Fibroblast of lung (primary cell): ENCODE results near the gene PYROXD2.
"Not testable (repeated sequence)": the region's sequence is repeated elsewhere in the genome, so short reads cannot be mapped to it uniquely, and the experiment has no call there.

Experiments used
- CTCF ChIP-seq, 2 donors: IDR thresholded peaks in 1 of 2; conservative IDR thresholded peaks in 1 of 2; 1 replicate in 1 of 2; 2 replicates in 1 of 2; pipeline ENCODE4 v1.5.1; 2011 to 2012; ENCODE audit warnings: low read length in 2 of 2, control low read depth in 1 of 2, inconsistent platforms in 1 of 2, low read depth in 1 of 2, mild to moderate bottlenecking in 1 of 2
- EZH2 ChIP-seq: IDR thresholded peaks from 2 replicates; pipeline ENCODE4 v1.5.1; 2012; ENCODE audit warnings: low read length, control low read depth, mild to moderate bottlenecking; ENCODE audit errors: missing control alignments

GRCh38 chr10:98341701-98342100 is 73.3 kb downstream of the PYROXD2 start:
- not testable (repeated sequence) for TF ChIP-seq CTCF (conservative IDR thresholded peaks at IDR 0.05 in 1 of 2, IDR thresholded peaks at IDR 0.05 in 1 of 2; ENCODE audit: low read depth in 1 of 2, low read length in 2 of 2); EZH2
